SHP77 treated with DMSO at 0.1 percent for 48 hours (cell line): ENCODE results near the gene TIMM44.
"Not testable (repeated sequence)": the region's sequence is repeated elsewhere in the genome, so short reads cannot be mapped to it uniquely, and the experiment has no call there.

Source experiments
- DNase-seq: peaks from one replicate; lab custom pipeline; 2025; lab: John Stamatoyannopoulos, UW

Gene TIMM44

GRCh38 chr19:7977021-7977722, 33.7 kb upstream of the TIMM44 start:
- no peak for DNase-seq

DNA sequence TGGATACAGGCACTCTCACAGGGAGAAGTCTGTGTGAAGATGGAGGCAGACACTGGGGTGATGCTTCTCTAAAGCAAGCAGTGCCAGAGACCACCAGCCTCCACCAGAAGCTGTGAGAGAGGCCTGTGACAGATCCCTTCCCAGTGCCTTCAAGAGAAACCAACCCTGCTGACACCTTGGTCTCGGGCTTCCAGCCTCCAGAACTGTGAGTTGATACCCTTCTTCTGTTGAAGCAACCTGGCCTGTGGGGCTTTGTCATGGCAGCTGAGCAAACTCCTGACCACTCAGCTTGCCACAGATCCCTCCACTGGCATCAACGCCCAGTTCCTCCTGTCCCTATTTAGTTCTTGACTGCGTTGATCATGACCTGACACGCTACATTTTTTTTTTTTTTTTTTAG, 33.0 kb upstream of the TIMM44 start:
- no peak for DNase-seq

GRCh38 chr19:7975037-7975436, 31.6 kb upstream of the TIMM44 start:
- DNase-seq: no peak

DNA sequence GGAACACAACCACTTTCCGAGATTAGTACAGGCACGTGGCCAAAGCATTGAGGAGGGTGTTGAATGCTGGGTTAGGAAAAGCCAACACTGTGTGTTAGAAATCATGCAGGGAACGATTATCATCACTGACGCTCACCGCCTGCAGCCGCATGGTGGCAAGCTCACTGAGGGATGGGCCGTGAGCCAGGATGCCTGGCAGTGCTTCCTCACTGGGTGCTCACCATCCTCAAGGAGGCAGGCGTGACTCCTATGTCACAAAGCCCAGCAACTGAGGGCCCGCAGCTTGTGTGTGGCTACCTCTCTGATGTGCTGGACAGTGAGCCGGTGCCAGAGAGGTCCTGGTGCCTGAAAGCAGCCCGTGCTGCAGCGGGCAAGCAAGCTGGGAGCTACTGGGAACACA, 30.4 kb upstream of the TIMM44 start:
- no peak for DNase-seq

DNA sequence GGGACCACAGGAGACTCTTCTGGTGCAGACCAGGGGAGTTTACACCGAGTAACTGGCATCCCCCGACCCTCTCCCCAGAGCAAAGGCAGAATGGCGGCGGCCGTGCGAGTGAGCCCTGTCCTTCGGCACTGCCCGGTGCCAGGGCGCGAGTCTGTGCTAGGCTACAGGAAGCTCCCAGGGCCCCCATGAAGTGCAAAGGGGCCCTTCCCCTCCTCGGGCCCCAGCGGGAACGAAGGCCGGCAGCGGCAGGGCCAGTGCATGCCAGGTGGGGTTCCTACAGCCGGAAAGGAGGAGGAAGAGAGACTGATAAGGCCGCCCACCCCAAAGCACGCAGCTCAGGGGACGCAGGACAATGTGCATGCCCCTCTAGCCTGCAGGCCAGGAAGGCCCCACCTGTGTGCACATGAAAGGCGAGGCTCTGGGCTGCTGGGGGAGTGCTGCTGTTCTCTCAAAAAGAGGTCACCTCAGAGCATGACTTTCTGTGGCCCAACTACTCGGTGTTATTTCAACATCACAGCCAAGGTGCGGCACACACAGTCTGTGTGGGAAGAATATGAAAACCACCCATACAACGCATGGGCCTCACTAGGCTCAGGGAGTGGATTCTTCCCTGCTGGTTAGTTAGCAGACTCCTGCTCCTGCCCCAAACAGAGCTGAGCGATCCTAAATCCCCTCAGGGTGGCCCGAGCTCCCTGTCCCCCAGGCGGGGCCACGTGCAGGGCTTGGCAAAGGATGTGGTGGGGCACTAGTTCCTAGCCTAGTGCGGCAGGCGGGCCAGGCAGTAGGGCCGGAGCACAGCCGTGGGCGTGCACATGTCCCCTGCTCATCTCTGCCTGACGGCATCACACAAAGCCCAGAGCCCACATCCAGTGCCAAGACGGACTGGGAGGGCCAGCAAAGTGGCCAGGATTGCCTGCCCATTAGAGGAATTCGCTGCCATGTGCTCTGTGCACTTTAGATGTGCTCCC, 28.4 kb upstream of the TIMM44 start:
- DNase-seq: no peak

- DNase-seq: no peak
Observed at GRCh38 chr19:7970716-7971448, 27.4 kb upstream of the TIMM44 start.

GRCh38 chr19:7969555-7969939, 26.1 kb upstream of the TIMM44 start:
- DNase-seq: no peak

DNA sequence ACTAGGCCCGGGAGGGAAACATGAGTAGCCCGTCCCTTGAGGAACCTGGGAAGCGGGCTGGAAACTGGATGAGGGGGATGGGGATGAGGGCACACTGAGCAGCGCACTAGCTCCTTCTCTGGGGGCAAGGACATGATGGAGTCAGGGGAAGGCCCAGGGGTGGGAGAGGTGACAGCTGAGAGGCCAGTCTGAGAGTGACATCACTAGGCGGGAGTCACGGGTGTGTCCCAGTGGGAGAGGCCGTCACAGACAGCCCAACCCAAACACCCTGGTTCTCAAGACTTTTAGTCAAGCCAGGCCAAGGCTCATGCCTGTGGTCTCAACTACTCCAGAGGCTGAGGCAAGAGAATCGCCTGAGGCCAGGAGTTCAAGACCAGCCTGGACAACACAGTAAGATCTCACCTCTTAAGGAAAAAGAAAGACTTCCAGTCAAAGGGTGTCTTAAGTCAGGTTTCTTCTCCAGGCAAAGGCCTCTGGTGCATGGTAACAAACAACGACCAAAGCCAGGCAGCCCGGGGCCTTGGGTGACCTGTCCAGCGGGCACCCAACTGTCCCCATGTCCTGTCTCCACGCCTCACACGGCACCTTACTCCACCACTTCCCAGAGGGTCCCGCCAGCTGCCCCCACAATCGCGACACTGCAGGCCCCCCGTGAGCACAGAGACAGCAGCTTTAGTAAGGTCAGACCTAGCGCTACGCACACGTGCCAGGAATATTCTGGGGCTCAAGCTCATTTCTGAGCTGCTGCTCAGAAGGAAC, 25.5 kb upstream of the TIMM44 start:
- DNase-seq: no peak

DNA sequence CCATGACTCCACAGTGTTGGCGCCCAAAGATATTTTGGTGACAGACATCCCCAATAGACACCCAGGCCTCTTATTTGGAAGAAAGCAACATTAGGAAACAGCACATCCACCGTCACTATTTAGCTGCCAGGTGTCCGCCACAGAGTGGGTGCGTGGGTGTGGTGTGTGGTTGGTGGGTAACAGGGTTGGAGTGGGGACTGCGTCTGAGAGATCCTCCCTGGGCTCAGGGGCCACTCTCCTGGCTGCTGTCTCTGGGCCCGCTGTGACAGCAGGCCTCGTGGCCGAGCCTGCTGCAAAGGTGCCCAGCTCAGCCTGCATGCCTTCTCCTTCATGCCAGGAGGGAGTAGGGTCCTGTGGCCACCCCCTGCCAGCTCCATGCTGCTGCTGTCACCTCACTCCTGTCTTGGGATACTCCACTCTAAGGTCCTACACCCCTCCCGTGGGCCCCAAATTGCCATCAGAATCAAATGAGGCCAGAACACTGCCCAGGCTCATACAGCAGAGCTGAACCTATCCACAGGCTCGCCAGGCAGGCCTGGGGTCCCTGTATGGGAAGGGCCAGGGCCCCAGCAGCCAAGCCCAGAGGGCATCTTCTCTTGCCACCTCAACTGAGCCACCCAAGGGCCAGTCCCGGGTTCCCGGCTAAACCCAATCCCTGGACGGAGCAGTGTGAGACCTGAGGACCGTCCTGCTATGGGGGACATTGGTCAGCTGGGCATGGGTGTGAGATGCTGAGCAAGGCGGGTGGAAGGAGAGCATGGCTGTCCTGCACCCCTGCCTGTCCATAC, 24.7 kb upstream of the TIMM44 start:
- DNase-seq: no peak

DNA sequence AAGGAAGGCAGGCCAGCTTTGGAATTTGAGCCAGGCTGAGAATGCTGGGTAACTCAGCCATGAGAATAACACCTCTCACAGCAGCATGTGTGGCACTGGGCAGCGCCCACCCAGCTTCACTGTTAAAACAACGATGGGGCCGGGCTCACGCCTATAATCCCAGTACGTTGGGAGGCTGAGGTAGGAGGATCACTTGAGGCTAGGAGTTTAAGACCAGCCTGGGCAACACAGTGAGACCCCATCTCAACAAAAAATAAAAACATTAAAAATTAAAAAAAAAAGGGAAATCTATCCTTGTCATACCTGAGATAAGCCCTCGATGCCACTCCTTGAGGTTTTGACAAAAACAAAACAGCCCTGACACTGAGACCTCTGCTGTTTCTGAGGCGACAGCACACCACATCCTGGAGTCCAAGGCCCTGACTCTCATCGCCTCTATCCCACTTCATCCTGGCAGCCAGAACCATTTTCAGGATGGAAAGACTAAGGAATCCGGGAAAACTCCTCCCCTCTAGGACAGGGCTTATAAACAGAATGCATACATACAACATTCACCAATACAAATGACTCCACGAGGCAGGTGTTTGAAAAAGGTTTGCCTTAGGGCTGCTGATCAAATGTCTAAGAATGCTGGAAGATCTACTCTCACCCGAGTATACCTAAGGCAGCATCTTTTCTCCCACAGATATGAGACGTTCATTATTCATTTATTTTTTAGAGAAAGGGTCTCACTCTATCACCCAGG, 22.6 kb upstream of the TIMM44 start:
- DNase-seq: no peak

DNA sequence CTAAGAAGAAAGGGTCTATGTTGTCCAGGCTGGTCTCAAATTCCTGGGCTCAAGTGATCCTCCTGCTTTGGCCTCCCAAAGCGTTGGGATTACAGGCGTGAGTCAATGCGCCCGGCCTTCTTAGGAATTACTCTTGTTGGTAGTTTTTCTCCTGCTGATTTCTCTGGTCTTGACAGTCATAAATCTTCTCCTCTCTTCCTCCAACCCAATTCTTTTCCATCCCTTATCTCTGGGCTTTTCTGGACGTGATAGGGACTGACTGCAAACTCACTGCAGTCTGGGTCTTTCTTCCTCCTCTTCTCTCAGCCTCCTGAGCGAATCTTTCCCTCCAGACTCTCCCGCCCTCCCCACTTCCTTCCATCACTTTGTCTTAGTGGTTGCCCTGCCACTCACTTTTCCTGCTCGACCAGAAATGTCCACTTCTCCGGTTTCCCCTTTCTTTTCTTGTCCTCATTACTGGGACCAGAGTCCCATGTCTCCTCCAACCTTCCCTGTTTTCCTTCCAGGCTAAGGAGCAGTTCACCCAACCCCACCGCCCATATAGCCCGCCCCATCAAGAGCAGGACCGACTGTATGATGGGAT, 21.9 kb upstream of the TIMM44 start:
- no peak for DNase-seq

GRCh38 chr19:7963566-7963965, 20.1 kb upstream of the TIMM44 start:
- no peak for DNase-seq

GRCh38 chr19:7962644-7963268, 19.3 kb upstream of the TIMM44 start:
- no peak for DNase-seq

GRCh38 chr19:7961920-7962626, 18.6 kb upstream of the TIMM44 start:
- DNase-seq: no peak

- DNase-seq: not testable (repeated sequence)
Observed at GRCh38 chr19:7961082-7961481, 17.6 kb upstream of the TIMM44 start.

DNA sequence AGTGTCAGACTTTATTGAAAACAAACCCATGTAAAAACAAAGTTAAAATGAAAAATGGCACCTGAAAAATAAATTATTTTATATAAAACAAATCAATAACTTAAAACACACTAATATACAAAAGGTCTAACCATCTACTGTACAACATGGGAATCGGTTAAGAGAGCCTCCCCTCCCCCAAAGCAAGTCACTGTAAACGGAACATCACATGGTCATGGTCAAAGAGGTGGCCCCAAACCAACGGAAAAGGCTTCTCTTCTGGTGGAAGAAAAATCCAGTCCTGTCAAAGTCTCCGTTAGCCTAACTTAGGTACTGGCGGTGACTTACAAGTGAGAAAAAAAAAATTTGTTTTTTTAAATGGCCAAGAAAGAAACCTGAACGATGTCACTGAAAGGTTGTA, 15.7 kb upstream of the TIMM44 start:
- DNase-seq: no peak

- no peak for DNase-seq
Observed at GRCh38 chr19:7955696-7956095, 12.2 kb upstream of the TIMM44 start.

DNA sequence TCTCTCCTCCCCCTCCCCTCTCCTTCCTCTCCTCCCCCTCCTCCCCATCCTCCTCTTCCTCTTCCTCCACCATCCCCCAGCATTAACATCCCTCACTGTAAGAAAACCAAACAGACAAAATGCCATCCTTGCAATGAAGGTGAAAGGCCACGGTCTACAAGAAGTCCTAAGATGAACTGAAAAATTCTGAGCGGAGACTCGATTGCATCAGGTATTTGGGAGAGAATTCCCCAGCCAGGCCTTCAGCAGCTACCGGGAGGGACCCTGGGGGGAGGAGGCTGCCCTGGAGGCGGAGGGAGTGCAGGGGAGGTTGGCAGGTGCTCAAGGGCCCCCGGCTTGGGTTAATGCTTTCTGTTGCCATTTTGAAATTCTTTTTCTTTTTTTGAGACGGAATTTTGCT, 10.1 kb upstream of the TIMM44 start:
- no peak for DNase-seq

GRCh38 chr19:7953060-7953459, 9.6 kb upstream of the TIMM44 start:
- DNase-seq: no peak
